HCT116 (cell line): ENCODE data around the gene RNF180. TPM values are rescaled to one million over a fixed set of nuclear protein-coding genes. Genes with fewer than 3 reads are reported as not detected.

Experiments used
- ATAC-seq: fragments of 200-7000 bp; cut with Tn5 transposase; 2 replicates; pipeline ENCODE4 v1.9.1; 2020; ENCODE audit warnings: mild to moderate bottlenecking, moderate library complexity
- BruUV-seq: library from RNA; stranded (reverse); fragments of 400-500 nt; replicated peaks from 2 replicates; lab custom pipeline; 2021; lab: Mats Ljungman, UMichigan
- CTCF ChIA-PET: fragments of 300-600 bp; sonication (Branson Sonifier 250); formaldehyde crosslinking; loops from one replicate; lab custom pipeline; 2021; ENCODE audit warnings: antibody characterized with exemption; lab: Charles Lee
- POLR2A ChIA-PET: fragments of 300-600, 350-600 bp; sonication (Branson Sonifier 250); formaldehyde crosslinking; loops from one replicate; lab custom pipeline; 2021; ENCODE audit warnings: antibody characterized with exemption; lab: Charles Lee
- RAD21 ChIA-PET, 2 experiments: fragments of 300-600 bp; sonication (Branson Sonifier 250); formaldehyde crosslinking; loops; one replicate each; lab custom pipeline; 2023; ENCODE audit warnings: low total read pairs in 2 of 2; ENCODE audit not compliant: uncharacterized antibody in 2 of 2, unreplicated experiment in 2 of 2, low non-redundant PET in 1 of 2; lab: Charles Lee
- DNase-seq: peaks from one replicate; pipeline ENCODE4 v3.0.0-alpha.2; 2010; ENCODE audit warnings: low read depth, low spot score
- H2AFZ ChIP-seq: fragments of 200-600 bp; shearing (Covaris generic), sonication (generic); 2 replicates; pipeline ENCODE4 v1.6.1; 2017; ENCODE audit warnings: low read depth, mixed run types, mixed read lengths, antibody characterized with exemption, low read length; ENCODE audit not compliant: poor library complexity, severe bottlenecking
- H3K27ac ChIP-seq: 2 replicates; pipeline ENCODE4 v1.5.1; 2012; ENCODE audit warnings: low read depth, low read length
- H3K27me3 ChIP-seq: fragments of 200-600 bp; sonication (generic); 2 replicates; pipeline ENCODE4 v1.6.1; 2016; ENCODE audit warnings: mixed run types, low read length, mixed read lengths; ENCODE audit not compliant: insufficient read depth
- H3K36me3 ChIP-seq, 2 experiments: fragments of 200-500 bp in 1 of 2; fragments of 200-600 bp in 1 of 2; sonication (Bioruptor generic) in 1 of 2; sonication (generic) in 1 of 2; 2 replicates each; pipeline versions ENCODE4 v1.5.1 to v1.6.1; 2014 to 2016; ENCODE audit warnings: low read length in 2 of 2, inconsistent platforms in 1 of 2, mixed read lengths in 1 of 2, mixed run types in 1 of 2; ENCODE audit not compliant: insufficient read depth in 2 of 2, control insufficient read depth in 1 of 2
- H3K4me1 ChIP-seq, 2 experiments: fragments of 200-600 bp in 1 of 2; sonication (generic) in 1 of 2; 2 replicates each; pipeline versions ENCODE4 v1.5.1 to v1.6.1; 2012 to 2017; ENCODE audit warnings: low read length in 2 of 2, inconsistent platforms in 1 of 2, mild to moderate bottlenecking in 1 of 2, mixed read lengths in 1 of 2, mixed run types in 1 of 2, moderate library complexity in 1 of 2; ENCODE audit not compliant: insufficient read depth in 2 of 2, control insufficient read depth in 1 of 2
- H3K4me2 ChIP-seq: fragments of 200-600 bp; sonication (generic); 2 replicates; pipeline ENCODE4 v1.6.1; 2017; ENCODE audit warnings: mixed run types, low read length, mixed read lengths
- H3K4me3 ChIP-seq, 2 experiments: fragments of 200-600 bp in 1 of 2; sonication (generic) in 1 of 2; replicated peaks in 1 of 2; 2 replicates each; pipeline ENCODE4 v1.5.1; 2011 to 2016; ENCODE audit warnings: low read length in 2 of 2, control low read depth in 1 of 2, low read depth in 1 of 2, mild to moderate bottlenecking in 1 of 2, mixed read lengths in 1 of 2, mixed run types in 1 of 2
- H3K79me2 ChIP-seq: fragments of 200-600 bp; sonication (generic); 2 replicates; pipeline ENCODE4 v1.6.1; 2017; ENCODE audit warnings: mild to moderate bottlenecking, mixed run types, low read length, moderate library complexity, mixed read lengths; ENCODE audit not compliant: insufficient read depth
- H3K9ac ChIP-seq: fragments of 200-600 bp; sonication (generic); 2 replicates; pipeline ENCODE4 v1.6.1; 2016; ENCODE audit warnings: low read length, mixed read lengths
- H3K9me2 ChIP-seq: fragments of 200-600 bp; sonication (generic), shearing (Covaris generic); 2 replicates; pipeline ENCODE4 v1.6.1; 2017; ENCODE audit warnings: mixed run types, mild to moderate bottlenecking, moderate library complexity; ENCODE audit not compliant: insufficient read depth
- H3K9me3 ChIP-seq, 2 experiments: fragments of 200-500 bp in 1 of 2; fragments of 200-600 bp in 1 of 2; sonication (Bioruptor generic) in 1 of 2; sonication (generic) in 1 of 2; 2 replicates each; pipeline ENCODE4 v1.6.1; 2014 to 2017; ENCODE audit warnings: low read length in 2 of 2, mixed read lengths in 2 of 2, inconsistent platforms in 1 of 2, low read depth in 1 of 2, mild to moderate bottlenecking in 1 of 2, mixed run types in 1 of 2, moderate library complexity in 1 of 2; ENCODE audit not compliant: control insufficient read depth in 1 of 2, insufficient read depth in 1 of 2
- H4K20me1 ChIP-seq: fragments of 200-600 bp; sonication (generic), shearing (Covaris generic); 2 replicates; pipeline ENCODE4 v1.6.1; 2017; ENCODE audit warnings: mixed run types, mild to moderate bottlenecking, moderate library complexity; ENCODE audit not compliant: insufficient read depth
- EZH2 ChIP-seq: fragments of 200-600 bp; sonication (generic); IDR thresholded peaks from 2 replicates; pipeline ENCODE4 v1.6.1; 2017; ENCODE audit warnings: antibody characterized with exemption, mixed run types
- FOSL1 ChIP-seq: IDR thresholded peaks from 2 replicates; pipeline ENCODE4 v1.6.1; 2012; ENCODE audit warnings: low read depth
- RAD21 ChIP-seq: IDR thresholded peaks from 2 replicates; pipeline ENCODE4 v1.6.1; 2012; ENCODE audit warnings: low read depth, mild to moderate bottlenecking
- SP1 ChIP-seq: IDR thresholded peaks from 2 replicates; pipeline ENCODE4 v1.6.1; 2012; ENCODE audit warnings: low read depth
- SRF ChIP-seq: IDR thresholded peaks from 2 replicates; pipeline ENCODE4 v1.6.1; 2012; ENCODE audit warnings: low read depth
- TCF7L2 ChIP-seq: IDR thresholded peaks from 2 replicates; pipeline ENCODE4 v1.7.0; 2011; ENCODE audit warnings: borderline replicate concordance, inconsistent platforms; ENCODE audit not compliant: insufficient read depth, insufficient read length; ENCODE audit errors: extremely low read depth
- ZFX ChIP-seq: fragments of 450-650 bp; IDR thresholded peaks from 2 replicates; pipeline ENCODE4 v1.6.1; 2017
- intact Hi-C: fragments of 100-400 bp; cut with micrococcal nuclease; formaldehyde crosslinking; loops from 2 replicates; pipeline ENCODE4 v1.10.0; 2022
- total RNA-seq: library from RNA; stranded (reverse); gene quantifications from one replicate; pipeline ENCODE4 v1.2.1, GENCODE V29; 2021; ENCODE audit not compliant: unreplicated experiment
- TF ChIP-seq, protein P1 (sequence below): IDR thresholded peaks from 2 replicates; pipeline ENCODE4 v1.6.1; 2012
- TF ChIP-seq, protein P2 (sequence below), 3 experiments: fragments of 200-600 bp in 1 of 3; sonication (generic) in 1 of 3; IDR thresholded peaks in 2 of 3; conservative IDR thresholded peaks in 1 of 3; 2 replicates each; pipeline ENCODE4 v1.5.1; 2012 to 2017; ENCODE audit warnings: low read depth in 2 of 3, low read length in 2 of 3, antibody characterized with exemption in 1 of 3, borderline replicate concordance in 1 of 3, control low read depth in 1 of 3, mild to moderate bottlenecking in 1 of 3, mixed read lengths in 1 of 3, mixed run types in 1 of 3, moderate library complexity in 1 of 3; ENCODE audit not compliant: insufficient read depth in 1 of 3
- TF ChIP-seq, protein P3 (sequence below): IDR thresholded peaks from 2 replicates; pipeline ENCODE4 v1.6.1; 2011; ENCODE audit warnings: mild to moderate bottlenecking, low read length, moderate library complexity; ENCODE audit not compliant: insufficient replicate concordance; ENCODE audit errors: extremely low read depth
- TF ChIP-seq, protein P4 (sequence below): IDR thresholded peaks from 2 replicates; pipeline ENCODE4 v1.6.1; 2012; ENCODE audit warnings: low read depth
- TF ChIP-seq, protein P5 (sequence below): IDR thresholded peaks from 2 replicates; pipeline ENCODE4 v1.6.1; 2012

The RNF180 gene
- total RNA-seq, 1 experiment from 2014 or later = not detected

DNA sequence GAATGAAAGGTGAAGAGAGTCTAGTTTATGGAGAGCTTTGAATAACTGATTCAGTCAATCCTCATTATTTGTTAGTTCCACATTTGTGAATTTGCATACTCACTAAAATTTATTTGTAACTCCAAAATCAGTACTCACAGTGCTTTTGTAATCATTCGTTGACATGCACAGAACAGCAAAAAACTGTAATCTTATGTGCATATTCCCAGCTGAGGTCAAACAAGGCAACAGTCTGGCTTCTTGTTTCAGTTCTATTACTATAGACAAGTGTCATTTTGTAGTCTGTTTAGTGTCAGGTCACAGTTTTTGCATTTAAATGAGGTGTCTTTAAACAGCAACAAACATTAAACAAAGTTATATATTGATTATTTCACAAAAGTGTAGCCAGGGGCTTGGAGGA is 142.5 kb downstream of the RNF180 start:
- intact Hi-C loops = no loop called here
- H3K27ac ChIP-seq = no peak overlapping the region
- no peaks in the 10 kb centered on the region for H3K9me3 ChIP-seq
- H3K4me3 ChIP-seq = no peak overlapping the region
- ATAC-seq (no peak), DNase-seq (no peak)
- RAD21 ChIA-PET = no interaction called here
- H3K9me2 ChIP-seq = no peaks in the 10 kb centered on the region
- CTCF ChIA-PET = no interaction called here
- no peaks in the 10 kb centered on the region for H3K4me1 ChIP-seq
- TF ChIP-seq SRF (no peak), SP1 (no peak), EZH2 (no peak), FOSL1 (no peak), TCF7L2 (no peak), ZFX (no peak), RAD21 (no peak)
- TF ChIP-seq, protein P1, sequence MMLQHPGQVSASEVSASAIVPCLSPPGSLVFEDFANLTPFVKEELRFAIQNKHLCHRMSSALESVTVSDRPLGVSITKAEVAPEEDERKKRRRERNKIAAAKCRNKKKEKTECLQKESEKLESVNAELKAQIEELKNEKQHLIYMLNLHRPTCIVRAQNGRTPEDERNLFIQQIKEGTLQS = no peak
- TF ChIP-seq, protein P2, sequence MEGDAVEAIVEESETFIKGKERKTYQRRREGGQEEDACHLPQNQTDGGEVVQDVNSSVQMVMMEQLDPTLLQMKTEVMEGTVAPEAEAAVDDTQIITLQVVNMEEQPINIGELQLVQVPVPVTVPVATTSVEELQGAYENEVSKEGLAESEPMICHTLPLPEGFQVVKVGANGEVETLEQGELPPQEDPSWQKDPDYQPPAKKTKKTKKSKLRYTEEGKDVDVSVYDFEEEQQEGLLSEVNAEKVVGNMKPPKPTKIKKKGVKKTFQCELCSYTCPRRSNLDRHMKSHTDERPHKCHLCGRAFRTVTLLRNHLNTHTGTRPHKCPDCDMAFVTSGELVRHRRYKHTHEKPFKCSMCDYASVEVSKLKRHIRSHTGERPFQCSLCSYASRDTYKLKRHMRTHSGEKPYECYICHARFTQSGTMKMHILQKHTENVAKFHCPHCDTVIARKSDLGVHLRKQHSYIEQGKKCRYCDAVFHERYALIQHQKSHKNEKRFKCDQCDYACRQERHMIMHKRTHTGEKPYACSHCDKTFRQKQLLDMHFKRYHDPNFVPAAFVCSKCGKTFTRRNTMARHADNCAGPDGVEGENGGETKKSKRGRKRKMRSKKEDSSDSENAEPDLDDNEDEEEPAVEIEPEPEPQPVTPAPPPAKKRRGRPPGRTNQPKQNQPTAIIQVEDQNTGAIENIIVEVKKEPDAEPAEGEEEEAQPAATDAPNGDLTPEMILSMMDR (IDR thresholded peaks at IDR 0.05 in 2 of 3, conservative IDR thresholded peaks at IDR 0.05 in 1 of 3; ENCODE audit: borderline replicate concordance in 1 of 3, insufficient read depth in 1 of 3, low read depth in 2 of 3, low read length in 2 of 3) = no peak
- TF ChIP-seq, protein P3, sequence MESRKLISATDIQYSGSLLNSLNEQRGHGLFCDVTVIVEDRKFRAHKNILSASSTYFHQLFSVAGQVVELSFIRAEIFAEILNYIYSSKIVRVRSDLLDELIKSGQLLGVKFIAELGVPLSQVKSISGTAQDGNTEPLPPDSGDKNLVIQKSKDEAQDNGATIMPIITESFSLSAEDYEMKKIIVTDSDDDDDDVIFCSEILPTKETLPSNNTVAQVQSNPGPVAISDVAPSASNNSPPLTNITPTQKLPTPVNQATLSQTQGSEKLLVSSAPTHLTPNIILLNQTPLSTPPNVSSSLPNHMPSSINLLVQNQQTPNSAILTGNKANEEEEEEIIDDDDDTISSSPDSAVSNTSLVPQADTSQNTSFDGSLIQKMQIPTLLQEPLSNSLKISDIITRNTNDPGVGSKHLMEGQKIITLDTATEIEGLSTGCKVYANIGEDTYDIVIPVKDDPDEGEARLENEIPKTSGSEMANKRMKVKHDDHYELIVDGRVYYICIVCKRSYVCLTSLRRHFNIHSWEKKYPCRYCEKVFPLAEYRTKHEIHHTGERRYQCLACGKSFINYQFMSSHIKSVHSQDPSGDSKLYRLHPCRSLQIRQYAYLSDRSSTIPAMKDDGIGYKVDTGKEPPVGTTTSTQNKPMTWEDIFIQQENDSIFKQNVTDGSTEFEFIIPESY = no peak
- TF ChIP-seq, protein P4, sequence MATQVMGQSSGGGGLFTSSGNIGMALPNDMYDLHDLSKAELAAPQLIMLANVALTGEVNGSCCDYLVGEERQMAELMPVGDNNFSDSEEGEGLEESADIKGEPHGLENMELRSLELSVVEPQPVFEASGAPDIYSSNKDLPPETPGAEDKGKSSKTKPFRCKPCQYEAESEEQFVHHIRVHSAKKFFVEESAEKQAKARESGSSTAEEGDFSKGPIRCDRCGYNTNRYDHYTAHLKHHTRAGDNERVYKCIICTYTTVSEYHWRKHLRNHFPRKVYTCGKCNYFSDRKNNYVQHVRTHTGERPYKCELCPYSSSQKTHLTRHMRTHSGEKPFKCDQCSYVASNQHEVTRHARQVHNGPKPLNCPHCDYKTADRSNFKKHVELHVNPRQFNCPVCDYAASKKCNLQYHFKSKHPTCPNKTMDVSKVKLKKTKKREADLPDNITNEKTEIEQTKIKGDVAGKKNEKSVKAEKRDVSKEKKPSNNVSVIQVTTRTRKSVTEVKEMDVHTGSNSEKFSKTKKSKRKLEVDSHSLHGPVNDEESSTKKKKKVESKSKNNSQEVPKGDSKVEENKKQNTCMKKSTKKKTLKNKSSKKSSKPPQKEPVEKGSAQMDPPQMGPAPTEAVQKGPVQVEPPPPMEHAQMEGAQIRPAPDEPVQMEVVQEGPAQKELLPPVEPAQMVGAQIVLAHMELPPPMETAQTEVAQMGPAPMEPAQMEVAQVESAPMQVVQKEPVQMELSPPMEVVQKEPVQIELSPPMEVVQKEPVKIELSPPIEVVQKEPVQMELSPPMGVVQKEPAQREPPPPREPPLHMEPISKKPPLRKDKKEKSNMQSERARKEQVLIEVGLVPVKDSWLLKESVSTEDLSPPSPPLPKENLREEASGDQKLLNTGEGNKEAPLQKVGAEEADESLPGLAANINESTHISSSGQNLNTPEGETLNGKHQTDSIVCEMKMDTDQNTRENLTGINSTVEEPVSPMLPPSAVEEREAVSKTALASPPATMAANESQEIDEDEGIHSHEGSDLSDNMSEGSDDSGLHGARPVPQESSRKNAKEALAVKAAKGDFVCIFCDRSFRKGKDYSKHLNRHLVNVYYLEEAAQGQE = no peak
- TF ChIP-seq, protein P5, sequence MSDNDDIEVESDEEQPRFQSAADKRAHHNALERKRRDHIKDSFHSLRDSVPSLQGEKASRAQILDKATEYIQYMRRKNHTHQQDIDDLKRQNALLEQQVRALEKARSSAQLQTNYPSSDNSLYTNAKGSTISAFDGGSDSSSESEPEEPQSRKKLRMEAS = no peak
- no peak overlapping the region for H2AFZ ChIP-seq
- no peaks in the 10 kb centered on the region for H3K27me3 ChIP-seq
- no peaks in the 10 kb centered on the region for H4K20me1 ChIP-seq
- no peaks in the 10 kb centered on the region for H3K36me3 ChIP-seq
- H3K4me2 ChIP-seq = no peak overlapping the region
- POLR2A ChIA-PET = no interaction called here
- no TSS peak for BruUV-seq
- H3K9ac ChIP-seq = no peak overlapping the region
- no peaks in the 10 kb centered on the region for H3K79me2 ChIP-seq
